Epithelial cell of prostate (primary cell): ENCODE results near the gene ABCF3.
A peak's percentile ranks its signal among the peaks of the same experiment; 100 is the strongest.

Source experiments
- DNase-seq: peaks from one replicate; pipeline ENCODE4 v3.0.0-alpha.2; 2011; ENCODE audit warnings: low read depth, low spot score
- H3K27ac ChIP-seq: fragments of 450-650 bp; 2 replicates; pipeline ENCODE4 v1.5.1; 2017; ENCODE audit warnings: mild to moderate bottlenecking

ABCF3 gene

GRCh38 chr3:184184546-184185230, 1.3 kb upstream of the ABCF3 start:
- peak overlapping the region; percentile 70 for H3K27ac ChIP-seq

GRCh38 chr3:184185461-184186183, 377 bp upstream of the ABCF3 start:
- DNase-seq, result peak; percentile 90
- H3K27ac ChIP-seq, result peak overlapping the region; percentile 70

More at GRCh38 chr3:184184546-184185230, 1.3 kb upstream of the ABCF3 start:
- DNase-seq, result no peak

- no peak for DNase-seq
- peak overlapping the region; percentile 70 for H3K27ac ChIP-seq
Measured at GRCh38 chr3:184186902-184187207, 856 bp downstream of the ABCF3 start.

GRCh38 chr3:184188080-184188479, 2.1 kb downstream of the ABCF3 start:
- H3K27ac ChIP-seq, result no peak overlapping the region
- DNase-seq, result no peak

DNA sequence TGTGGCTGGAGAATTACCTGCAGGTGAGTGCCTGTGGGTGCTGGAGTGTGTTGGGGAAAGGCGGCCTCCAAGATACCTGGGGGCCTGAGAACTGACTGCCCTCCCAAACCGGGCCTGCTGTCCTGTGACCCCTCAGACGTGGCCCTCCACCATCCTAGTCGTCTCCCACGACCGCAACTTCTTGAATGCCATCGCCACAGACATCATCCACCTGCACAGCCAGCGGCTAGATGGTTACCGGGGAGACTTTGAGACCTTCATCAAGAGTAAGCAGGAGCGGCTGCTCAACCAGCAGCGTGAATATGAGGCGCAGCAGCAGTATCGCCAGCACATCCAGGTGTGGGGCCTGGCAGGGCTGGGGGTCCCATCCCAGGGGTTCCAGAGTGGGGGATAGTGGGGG, 3.4 kb downstream of the ABCF3 start:
- no peak for DNase-seq
- no peak overlapping the region for H3K27ac ChIP-seq

DNA sequence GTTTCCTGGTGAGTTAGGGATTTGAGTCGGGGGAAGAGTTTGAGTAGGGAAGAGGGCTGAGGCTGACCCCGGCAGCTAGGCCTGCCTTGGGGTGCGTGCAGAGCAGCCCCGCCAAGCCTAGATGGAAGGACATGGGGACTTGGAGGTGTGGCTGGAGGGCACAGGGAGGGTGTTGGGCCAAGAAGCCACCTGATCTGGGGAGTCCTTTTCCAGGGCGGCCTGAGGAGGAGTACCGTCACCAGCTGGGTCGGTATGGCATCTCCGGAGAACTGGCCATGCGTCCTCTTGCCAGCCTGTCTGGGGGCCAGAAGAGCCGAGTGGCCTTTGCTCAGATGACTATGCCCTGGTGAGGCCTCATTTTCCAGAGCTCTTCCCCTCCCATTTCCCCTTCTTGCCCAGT, 6.9 kb downstream of the ABCF3 start:
- DNase-seq, result no peak
- no peak overlapping the region for H3K27ac ChIP-seq

- H3K27ac ChIP-seq, result no peak overlapping the region
- no peak for DNase-seq
Measured at GRCh38 chr3:184193991-184194539, 8.1 kb downstream of the ABCF3 start.

DNA sequence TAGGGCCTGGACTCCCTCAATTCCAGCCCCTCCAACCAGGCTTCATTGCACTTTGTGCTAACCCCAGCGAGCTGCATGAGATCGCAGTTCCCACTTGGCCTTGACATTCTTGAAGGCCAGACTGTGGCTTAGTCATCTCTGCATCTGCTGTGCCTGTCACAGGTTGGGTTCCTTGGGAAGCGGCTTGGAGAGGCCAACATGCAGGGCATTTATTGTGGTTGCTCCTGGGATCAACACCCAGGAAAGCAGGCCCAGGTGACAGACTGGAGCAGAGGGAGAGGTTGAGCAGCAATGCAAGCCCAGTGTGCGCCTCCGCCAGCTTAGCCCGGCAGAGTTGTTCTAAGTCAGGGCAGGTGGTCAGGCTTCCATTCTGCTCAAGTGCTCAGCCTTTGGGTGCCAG, 10.5 kb downstream of the ABCF3 start:
- DNase-seq, result no peak
- no peak overlapping the region for H3K27ac ChIP-seq

GRCh38 chr3:184198509-184198908, 12.5 kb downstream of the ABCF3 start:
- no peak for DNase-seq
- H3K27ac ChIP-seq, result no peak overlapping the region

DNA sequence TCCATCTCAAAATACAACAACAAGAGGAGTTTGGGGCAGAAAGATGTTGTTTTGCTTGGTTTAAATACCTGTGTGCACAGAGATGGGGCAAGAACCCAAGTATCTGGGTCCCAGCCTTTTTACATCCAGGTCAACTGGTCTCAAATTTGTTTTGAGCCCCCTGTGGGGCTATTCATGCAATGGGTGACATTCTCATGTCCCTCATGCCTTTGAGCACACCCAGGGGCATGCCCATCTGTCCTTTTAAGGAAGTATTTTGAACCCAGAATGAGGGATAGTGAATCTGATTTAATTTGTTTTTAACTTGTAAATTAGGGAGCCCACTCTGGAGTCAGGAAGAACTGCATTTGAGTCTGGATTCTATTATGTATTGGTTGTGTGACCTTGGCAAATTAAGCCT, 14.8 kb downstream of the ABCF3 start:
- no peak for DNase-seq

DNA sequence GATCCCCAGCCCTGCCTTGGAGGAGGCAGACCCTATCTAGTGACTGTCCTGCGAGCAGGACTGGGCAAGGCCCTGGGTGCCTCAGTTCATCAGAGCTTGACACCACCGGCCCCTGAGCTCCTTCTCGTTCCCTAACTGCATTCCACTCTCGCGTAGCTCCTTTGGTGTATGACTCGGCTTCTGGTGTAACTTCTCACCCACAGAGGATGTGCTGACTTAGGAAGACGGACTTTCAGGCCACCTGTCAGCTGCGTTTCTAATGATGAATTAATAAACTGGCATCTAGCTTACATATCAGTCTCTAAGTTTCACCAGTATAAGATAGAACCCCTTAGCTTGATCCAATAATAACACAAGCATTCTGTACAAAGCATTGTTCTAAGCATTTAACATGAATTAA, 17.5 kb downstream of the ABCF3 start:
- DNase-seq, result no peak
- no peak overlapping the region for H3K27ac ChIP-seq

More for the DNA sequence above, 14.8 kb downstream of the ABCF3 start:
- H3K27ac ChIP-seq, result no peak overlapping the region

DNA sequence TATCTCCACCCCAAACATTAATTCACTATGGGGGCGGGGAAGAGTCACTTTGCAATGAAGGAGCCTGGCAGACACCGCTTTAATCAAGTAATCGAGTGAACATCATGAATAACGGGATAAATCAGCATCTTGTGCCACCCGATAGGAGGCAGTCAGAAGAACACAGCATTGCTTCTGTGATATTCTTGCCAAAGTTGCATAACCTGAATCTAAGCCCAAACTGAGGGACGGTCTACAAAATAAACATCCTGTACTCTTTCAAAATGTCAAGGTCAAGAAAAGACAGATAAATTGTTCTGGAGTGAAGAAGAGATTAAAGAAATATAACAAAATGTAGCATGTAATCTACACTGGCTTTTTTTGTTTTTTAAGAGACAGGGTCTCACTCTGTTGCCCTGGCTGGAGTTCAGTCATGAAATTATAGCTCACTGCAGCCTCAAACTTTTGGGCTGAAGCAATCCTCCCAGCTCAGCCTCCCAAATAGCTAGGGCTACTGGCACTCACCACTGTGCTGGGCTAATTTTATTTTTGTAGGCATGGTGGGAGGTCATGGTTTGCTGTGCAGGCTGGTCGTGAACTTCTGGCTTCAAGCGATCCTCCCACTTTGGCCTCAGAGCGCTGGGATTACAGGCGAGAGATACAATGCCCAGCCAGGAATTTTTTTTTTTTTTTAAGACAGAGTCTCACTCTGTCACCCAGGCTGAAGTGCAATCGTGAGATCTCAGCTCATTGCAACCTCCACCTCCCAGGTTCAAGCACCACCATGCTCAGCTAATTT, 23.3 kb downstream of the ABCF3 start:
- DNase-seq, result no peak
- H3K27ac ChIP-seq, result no peak overlapping the region

DNA sequence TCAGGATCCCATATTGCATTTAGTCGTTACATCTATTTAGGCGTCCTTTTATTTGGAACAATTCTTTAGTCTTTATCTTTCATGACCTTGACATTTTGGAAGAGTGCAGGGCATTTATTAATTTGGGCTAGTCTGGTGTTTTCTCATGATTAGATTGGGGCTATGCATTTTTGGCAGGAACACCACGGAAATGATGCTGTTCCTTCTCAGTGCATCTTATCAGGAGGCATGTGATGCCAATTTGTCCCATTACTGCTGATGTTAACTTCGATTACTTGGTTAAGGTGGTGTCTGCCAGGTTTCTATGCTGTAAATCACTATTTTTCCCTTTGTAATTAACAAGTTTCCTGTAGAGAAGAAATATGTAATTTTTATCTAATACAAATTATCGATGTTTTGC, 25.3 kb downstream of the ABCF3 start:
- no peak for DNase-seq
- H3K27ac ChIP-seq, result no peak overlapping the region

DNA sequence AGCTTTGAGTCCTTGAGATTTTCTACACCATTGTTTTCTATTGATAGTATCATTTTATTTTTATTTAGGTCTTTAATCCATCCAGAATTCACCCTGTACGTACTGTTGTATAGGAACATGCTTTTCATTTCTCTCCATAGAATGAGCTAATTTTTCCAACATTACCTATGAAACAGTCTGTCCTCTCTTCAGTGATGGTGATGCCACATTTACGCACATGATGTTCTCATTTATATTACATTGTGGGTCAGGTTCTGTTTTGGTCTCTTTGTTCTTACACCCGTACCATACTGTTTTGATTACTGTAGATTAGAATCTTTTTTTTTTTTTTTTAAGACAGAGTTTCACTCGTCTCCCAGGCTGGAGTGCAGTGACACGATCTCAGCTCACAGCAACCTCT, 25.7 kb downstream of the ABCF3 start:
- no peak for DNase-seq
- H3K27ac ChIP-seq, result no peak overlapping the region

DNA sequence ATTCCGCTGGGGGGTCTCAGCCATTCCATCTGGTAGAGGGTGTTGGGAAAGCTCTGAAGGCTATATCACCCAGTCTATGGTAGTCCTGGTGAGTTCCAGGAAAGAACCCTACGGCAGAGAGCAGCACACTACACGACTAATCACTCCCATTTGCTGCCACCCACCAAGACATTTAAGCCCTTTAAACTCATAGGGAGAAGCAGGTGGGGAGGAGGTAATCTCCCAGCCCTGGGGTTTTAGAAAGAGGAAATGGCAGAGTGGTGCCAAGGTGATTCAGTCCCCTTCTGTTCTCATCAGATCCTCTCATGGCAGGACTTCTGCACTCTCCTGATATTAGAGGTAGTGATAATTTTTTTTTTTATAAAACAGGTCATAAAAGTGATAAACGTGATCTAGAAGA, 32.8 kb downstream of the ABCF3 start:
- no peak for DNase-seq

DNA sequence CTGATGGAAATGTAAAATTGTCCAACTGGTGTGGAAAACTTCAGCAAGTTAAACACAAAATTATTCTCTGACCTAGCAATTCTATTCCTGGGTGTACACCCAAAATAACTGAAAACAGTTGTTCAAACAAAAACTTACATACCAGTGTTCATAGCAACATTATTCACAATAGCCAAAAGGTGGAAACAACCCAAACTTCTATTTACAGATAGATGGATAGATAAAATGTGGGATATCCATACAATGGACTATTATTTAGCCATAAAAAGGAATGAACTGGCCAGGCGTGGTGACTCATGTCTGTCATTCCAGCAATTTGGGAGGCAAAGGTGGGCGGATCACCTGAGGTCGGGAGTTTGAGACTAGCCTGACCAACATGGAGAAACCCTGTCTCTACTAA, 36.5 kb downstream of the ABCF3 start:
- no peak overlapping the region for H3K27ac ChIP-seq
- DNase-seq, result no peak

More for the DNA sequence above, 32.8 kb downstream of the ABCF3 start:
- H3K27ac ChIP-seq, result no peak overlapping the region

GRCh38 chr3:184223946-184224345, 37.9 kb downstream of the ABCF3 start:
- DNase-seq, result no peak
- no peak overlapping the region for H3K27ac ChIP-seq

- DNase-seq, result no peak
- no peak overlapping the region for H3K27ac ChIP-seq
Measured at GRCh38 chr3:184227481-184227935, 41.5 kb downstream of the ABCF3 start.

DNA sequence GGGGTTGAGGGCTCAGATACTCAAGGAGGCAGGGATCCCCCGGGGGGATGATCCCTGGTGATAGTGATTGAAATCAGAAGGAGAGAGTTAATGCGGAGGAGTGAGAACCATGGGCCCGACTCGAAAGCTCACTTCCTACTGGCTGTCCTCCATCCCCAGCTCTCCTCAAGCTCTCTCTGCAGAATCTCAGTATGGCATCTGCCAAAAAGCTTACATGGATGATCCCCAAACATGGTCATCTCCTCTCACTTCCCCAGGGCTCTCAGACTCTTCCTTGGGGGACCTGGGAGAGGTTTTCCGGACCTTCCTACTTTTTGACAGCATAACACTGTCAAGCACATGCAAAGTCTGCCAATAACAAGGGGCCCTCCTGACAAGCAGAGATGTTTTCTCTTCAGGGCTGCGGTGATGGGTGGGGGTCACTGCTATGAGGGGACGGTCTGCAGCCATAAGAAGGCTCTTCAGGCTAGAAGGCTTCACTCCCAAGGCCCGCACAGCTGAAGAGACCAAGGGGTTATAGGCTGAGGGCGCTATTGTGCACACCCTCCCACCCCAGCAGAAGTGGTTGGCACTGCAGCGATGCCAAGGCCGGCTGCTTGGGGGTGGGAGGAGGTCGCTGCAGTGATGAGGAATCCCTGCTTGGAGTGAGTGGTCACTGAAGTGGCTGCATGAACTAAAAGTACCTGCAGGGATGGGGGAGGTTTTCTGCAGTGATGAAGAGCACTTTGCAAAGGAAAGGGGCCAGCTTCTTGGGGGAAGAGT, 42.6 kb downstream of the ABCF3 start:
- DNase-seq, result no peak
- no peak overlapping the region for H3K27ac ChIP-seq

GRCh38 chr3:184229394-184230080, 43.5 kb downstream of the ABCF3 start, which contains the start of gene VWA5B2:
VWA5B2 (plus strand) TSS chr3:184229585; CDS start chr3:184230529, 944 bp downstream.
- H3K27ac ChIP-seq, result no peak within 1 kb of the TSS

More at GRCh38 chr3:184229394-184230080, 43.5 kb downstream of the ABCF3 start, which contains the start of gene VWA5B2:
- DNase-seq, result no peak
